ENCODE results near the gene CCDC78. TPM values are rescaled to one million over a fixed set of nuclear protein-coding genes. Genes with fewer than 3 reads are reported as not detected.

Gene CCDC78
- total RNA-seq, 1 donor = 2.2 TPM

DNA sequence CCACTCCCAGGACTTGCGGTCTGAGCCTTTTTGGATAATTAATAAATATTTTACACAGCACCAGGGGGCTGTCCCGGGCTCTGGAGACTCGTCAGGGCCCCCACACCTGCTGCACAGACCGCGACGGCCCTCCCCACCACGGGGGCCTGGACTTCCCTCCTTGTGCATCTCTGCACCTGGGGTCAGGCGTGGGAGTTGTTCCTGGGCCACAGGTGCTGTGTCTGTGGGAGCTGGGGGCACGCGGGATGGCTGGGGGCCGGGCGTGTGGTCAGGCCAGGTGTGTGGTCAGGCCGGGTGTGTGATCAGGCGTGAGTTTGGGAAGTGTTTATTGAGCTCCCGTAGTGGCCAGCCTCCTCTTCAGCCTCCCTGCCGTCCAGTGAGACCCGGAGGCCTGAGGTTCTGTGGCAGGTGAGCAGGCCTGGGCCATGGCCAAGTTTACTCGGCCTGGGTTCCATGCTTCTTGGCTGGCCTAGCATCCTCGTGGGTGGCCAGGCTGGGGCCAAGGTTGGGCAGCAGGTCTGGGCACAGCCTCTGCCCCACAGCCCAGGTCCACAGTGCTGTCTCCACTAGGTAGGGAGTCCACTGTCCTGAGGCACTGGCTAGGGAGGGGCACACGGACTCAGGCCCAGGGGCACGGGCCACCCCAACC, 47.9 kb downstream of the CCDC78 start:
- Histone ChIP-seq H3K4me1 (ENCODE audit: insufficient read depth, low read length) (peaks cover 20% of the 10 kb centered on the region), H3K9me3 (ENCODE audit: low read depth, low read length) (no peaks in the 10 kb centered on the region), H3K4me2 (ENCODE audit: insufficient read depth, low read length) (no peak overlapping the region), H3K4me3 (ENCODE audit: insufficient read depth, low read length) (no peak overlapping the region), H3K27me3 (ENCODE audit: insufficient read depth, low read length) (no peaks in the 10 kb centered on the region), H3K27ac (ENCODE audit: low read depth, low read length) (no peak overlapping the region), H2AFZ (ENCODE audit: low read length) (no peak overlapping the region), H4K20me1 (ENCODE audit: insufficient read depth, low read length) (peaks cover 49% of the 10 kb centered on the region), H3K79me2 (ENCODE audit: insufficient read depth, low read length) (peaks cover 26% of the 10 kb centered on the region), H3K36me3 (ENCODE audit: insufficient read depth, low read length) (peaks cover 27% of the 10 kb centered on the region)
- DNase-seq (ENCODE audit: insufficient read length, low spot score, missing footprints) = no peak
- TF ChIP-seq, protein P1, sequence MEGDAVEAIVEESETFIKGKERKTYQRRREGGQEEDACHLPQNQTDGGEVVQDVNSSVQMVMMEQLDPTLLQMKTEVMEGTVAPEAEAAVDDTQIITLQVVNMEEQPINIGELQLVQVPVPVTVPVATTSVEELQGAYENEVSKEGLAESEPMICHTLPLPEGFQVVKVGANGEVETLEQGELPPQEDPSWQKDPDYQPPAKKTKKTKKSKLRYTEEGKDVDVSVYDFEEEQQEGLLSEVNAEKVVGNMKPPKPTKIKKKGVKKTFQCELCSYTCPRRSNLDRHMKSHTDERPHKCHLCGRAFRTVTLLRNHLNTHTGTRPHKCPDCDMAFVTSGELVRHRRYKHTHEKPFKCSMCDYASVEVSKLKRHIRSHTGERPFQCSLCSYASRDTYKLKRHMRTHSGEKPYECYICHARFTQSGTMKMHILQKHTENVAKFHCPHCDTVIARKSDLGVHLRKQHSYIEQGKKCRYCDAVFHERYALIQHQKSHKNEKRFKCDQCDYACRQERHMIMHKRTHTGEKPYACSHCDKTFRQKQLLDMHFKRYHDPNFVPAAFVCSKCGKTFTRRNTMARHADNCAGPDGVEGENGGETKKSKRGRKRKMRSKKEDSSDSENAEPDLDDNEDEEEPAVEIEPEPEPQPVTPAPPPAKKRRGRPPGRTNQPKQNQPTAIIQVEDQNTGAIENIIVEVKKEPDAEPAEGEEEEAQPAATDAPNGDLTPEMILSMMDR (IDR thresholded peaks at IDR 0.05; ENCODE audit: extremely low read depth, low read depth, low read length) = no peak

DNA sequence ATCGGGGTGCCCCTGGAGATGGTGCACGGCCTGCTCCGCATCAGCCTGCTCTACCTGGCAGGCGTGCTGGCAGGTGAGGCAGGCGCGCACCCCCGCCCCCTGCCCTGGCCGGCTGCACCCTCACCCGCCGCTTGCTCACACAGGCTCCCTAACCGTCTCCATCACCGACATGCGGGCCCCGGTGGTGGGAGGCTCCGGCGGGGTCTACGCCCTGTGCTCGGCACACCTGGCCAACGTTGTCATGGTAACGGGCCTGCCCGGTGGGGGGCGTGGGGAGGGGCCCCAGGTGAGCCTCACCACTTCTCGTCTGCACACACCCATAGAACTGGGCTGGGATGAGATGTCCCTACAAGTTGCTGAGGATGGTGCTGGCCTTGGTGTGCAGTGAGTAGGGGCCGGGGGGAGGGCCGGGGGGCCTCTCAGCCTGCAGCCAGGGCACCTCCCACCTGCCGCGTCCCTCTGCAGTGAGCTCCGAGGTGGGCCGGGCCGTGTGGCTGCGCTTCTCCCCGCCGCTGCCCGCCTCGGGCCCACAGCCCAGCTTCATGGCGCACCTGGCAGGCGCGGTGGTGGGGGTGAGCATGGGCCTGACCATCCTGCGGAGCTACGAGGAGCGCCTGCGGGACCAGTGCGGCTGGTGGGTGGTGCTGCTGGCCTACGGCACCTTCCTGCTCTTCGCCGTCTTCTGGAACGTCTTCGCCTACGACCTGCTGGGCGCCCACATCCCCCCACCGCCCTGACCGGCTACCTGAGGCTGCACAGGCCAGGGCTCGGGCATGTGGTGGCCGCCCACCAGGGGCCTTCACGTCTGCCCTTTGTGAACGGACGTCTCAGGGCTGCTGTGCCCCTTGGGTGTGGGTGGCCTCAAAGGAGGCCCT, 48.7 kb downstream of the CCDC78 start:
- peaks cover 16% of the 10 kb centered on the region for H3K4me1 ChIP-seq (ENCODE audit: insufficient read depth, low read length)
- no peak overlapping the region for H2AFZ ChIP-seq (ENCODE audit: low read length)
- H4K20me1 ChIP-seq (ENCODE audit: insufficient read depth, low read length) = peaks cover 43% of the 10 kb centered on the region
- TF ChIP-seq, protein P1 (IDR thresholded peaks at IDR 0.05; ENCODE audit: extremely low read depth, low read depth, low read length) = no peak
- peaks cover 27% of the 10 kb centered on the region for H3K36me3 ChIP-seq (ENCODE audit: insufficient read depth, low read length)
- H3K4me3 ChIP-seq (ENCODE audit: insufficient read depth, low read length) = no peak overlapping the region
- no peaks in the 10 kb centered on the region for H3K9me3 ChIP-seq (ENCODE audit: low read depth, low read length)
- H3K4me2 ChIP-seq (ENCODE audit: insufficient read depth, low read length) = no peak overlapping the region
- no peak overlapping the region for H3K27ac ChIP-seq (ENCODE audit: low read depth, low read length)
- H3K27me3 ChIP-seq (ENCODE audit: insufficient read depth, low read length) = no peaks in the 10 kb centered on the region
- DNase-seq (ENCODE audit: insufficient read length, low spot score, missing footprints) = no peak
- peaks cover 19% of the 10 kb centered on the region for H3K79me2 ChIP-seq (ENCODE audit: insufficient read depth, low read length)

DNA sequence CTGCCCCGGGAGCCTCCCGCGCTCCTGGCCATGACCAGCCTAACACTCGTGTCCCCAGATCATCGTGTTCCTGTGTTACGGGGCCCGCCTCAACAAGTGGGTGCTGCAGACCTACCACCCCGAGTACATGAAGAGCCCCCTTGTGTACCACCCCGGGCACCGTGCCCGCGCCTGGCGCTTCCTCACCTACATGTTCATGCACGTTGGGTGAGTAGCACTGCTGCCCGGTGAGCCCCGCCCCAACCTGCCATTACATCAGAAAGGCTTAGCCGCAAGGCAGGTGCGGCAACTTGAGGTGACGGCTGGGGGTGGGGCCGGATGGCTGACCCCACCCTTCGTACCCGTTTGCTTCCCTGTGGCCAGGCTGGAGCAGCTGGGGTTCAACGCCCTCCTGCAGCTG, 49.3 kb downstream of the CCDC78 start:
- Histone ChIP-seq H3K9me3 (ENCODE audit: low read depth, low read length) (no peaks in the 10 kb centered on the region), H3K27ac (ENCODE audit: low read depth, low read length) (no peak overlapping the region), H3K79me2 (ENCODE audit: insufficient read depth, low read length) (peaks cover 12% of the 10 kb centered on the region), H4K20me1 (ENCODE audit: insufficient read depth, low read length) (peaks cover 40% of the 10 kb centered on the region), H3K4me3 (ENCODE audit: insufficient read depth, low read length) (no peak overlapping the region), H3K4me1 (ENCODE audit: insufficient read depth, low read length) (peaks cover 14% of the 10 kb centered on the region), H3K4me2 (ENCODE audit: insufficient read depth, low read length) (no peak overlapping the region), H3K36me3 (ENCODE audit: insufficient read depth, low read length) (peaks cover 27% of the 10 kb centered on the region), H3K27me3 (ENCODE audit: insufficient read depth, low read length) (no peaks in the 10 kb centered on the region), H2AFZ (ENCODE audit: low read length) (no peak overlapping the region)
- TF ChIP-seq, protein P1 (IDR thresholded peaks at IDR 0.05; ENCODE audit: extremely low read depth, low read depth, low read length) = no peak
- DNase-seq (ENCODE audit: insufficient read length, low spot score, missing footprints) = no peak

DNA sequence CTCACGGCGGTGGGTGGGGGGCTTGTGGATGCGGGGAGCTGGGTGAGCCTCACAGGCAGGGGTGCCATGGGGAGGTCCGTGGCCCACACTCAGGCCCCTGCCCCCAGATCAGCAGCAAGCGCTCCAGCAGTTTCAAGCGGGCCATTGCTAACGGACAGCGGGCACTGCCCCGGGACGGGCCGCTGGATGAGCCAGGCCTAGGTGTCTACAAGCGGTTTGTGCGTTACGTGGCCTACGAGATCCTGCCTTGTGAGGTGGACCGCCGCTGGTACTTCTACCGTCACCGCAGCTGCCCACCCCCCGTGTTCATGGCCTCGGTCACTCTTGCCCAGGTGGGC, 49.7 kb downstream of the CCDC78 start:
- TF ChIP-seq, protein P1 (IDR thresholded peaks at IDR 0.05; ENCODE audit: extremely low read depth, low read depth, low read length) = no peak
- H3K36me3 ChIP-seq (ENCODE audit: insufficient read depth, low read length) = peaks cover 24% of the 10 kb centered on the region
- H3K79me2 ChIP-seq (ENCODE audit: insufficient read depth, low read length) = peaks cover 8% of the 10 kb centered on the region
- H3K27me3 ChIP-seq (ENCODE audit: insufficient read depth, low read length) = no peaks in the 10 kb centered on the region
- no peak overlapping the region for H3K27ac ChIP-seq (ENCODE audit: low read depth, low read length)
- H3K4me1 ChIP-seq (ENCODE audit: insufficient read depth, low read length) = peaks cover 10% of the 10 kb centered on the region
- no peak overlapping the region for H3K4me2 ChIP-seq (ENCODE audit: insufficient read depth, low read length)
- H3K9me3 ChIP-seq (ENCODE audit: low read depth, low read length) = no peaks in the 10 kb centered on the region
- no peak for DNase-seq (ENCODE audit: insufficient read length, low spot score, missing footprints)
- H4K20me1 ChIP-seq (ENCODE audit: insufficient read depth, low read length) = peaks cover 37% of the 10 kb centered on the region
- H2AFZ ChIP-seq (ENCODE audit: low read length) = no peak overlapping the region
- no peak overlapping the region for H3K4me3 ChIP-seq (ENCODE audit: insufficient read depth, low read length)
